OCI-LY7 (cell line): Measurements from ENCODE around the gene CLINT1.

Experiments
- EZH2phosphoT487 ChIP-seq: fragments of 200-600 bp; sonication (generic); IDR thresholded peaks from 2 replicates; pipeline ENCODE4 v1.6.1; 2018; ENCODE audit warnings: low read depth, borderline replicate concordance, mild to moderate bottlenecking, mixed run types, antibody characterized with exemption, low read length, moderate library complexity, mixed read lengths
- TF ChIP-seq, protein P1 (sequence below): fragments of 200-600 bp; sonication (generic); conservative IDR thresholded peaks from 2 replicates; pipeline ENCODE4 v1.5.1; 2014; ENCODE audit warnings: mild to moderate bottlenecking, antibody characterized with exemption, low read length, moderate library complexity, mixed read lengths

DNA sequence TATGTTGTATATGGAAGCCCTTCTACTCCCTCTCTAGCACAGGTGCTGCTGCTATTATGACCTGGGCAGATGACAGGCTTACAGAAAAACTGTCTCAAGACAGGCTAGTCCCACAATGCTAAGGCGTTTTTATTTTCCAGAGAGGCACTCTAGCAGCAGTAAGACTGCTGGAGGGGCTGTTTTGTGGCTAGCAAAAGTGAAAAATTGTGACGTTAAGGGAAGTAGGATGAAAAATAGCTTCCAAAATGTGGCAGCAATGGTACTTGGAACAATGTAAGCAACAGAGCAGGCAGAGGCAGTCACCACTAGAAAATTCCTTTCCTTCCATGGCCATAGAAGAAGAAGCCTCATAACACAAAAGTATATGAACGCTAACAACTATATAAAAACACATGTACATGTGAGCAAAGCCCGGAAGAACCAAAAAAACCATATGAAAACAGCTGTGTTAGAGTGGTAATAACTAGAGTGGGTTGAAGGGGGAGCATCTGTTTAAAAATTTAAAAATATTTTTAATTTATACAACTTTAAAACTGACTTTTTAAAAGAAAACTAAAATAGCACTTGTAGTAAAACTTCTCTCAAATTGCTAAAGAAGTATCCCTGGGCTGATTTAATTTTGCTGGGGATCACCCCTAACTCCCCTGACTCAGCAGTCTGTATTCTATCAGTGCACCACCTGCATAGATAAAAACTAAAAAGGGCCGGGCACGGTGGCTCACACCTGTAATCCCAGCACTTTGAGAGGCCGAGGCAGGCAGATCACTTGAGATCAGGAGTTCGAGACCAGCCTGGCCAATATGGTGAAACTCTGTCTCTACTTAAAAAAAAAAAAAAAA, 30.6 kb downstream of the CLINT1 start:
- TF ChIP-seq, protein P1, sequence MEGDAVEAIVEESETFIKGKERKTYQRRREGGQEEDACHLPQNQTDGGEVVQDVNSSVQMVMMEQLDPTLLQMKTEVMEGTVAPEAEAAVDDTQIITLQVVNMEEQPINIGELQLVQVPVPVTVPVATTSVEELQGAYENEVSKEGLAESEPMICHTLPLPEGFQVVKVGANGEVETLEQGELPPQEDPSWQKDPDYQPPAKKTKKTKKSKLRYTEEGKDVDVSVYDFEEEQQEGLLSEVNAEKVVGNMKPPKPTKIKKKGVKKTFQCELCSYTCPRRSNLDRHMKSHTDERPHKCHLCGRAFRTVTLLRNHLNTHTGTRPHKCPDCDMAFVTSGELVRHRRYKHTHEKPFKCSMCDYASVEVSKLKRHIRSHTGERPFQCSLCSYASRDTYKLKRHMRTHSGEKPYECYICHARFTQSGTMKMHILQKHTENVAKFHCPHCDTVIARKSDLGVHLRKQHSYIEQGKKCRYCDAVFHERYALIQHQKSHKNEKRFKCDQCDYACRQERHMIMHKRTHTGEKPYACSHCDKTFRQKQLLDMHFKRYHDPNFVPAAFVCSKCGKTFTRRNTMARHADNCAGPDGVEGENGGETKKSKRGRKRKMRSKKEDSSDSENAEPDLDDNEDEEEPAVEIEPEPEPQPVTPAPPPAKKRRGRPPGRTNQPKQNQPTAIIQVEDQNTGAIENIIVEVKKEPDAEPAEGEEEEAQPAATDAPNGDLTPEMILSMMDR = no peak; the same call in 1 of the 2 replicates
- TF ChIP-seq EZH2phosphoT487 = no peak
